ENCODE results near the gene ZZZ3. TPM values are rescaled to one million over a fixed set of nuclear protein-coding genes. Genes with fewer than 3 reads are reported as not detected.

Gene ZZZ3
- total RNA-seq, 1 donor, result 77.1 TPM

GRCh38 chr1:77659879-77660593 lies 22.4 kb downstream of the ZZZ3 start:
- no peak overlapping the region for H3K27ac ChIP-seq (ENCODE audit: low read depth, low read length)
- no peak for DNase-seq (ENCODE audit: insufficient read length, low spot score, missing footprints)
- H3K36me3 ChIP-seq (ENCODE audit: insufficient read depth, low read length), result no peaks in the 10 kb centered on the region
- H3K4me2 ChIP-seq (ENCODE audit: insufficient read depth, low read length), result no peak overlapping the region
- peaks cover 97% of the 10 kb centered on the region for H3K79me2 ChIP-seq (ENCODE audit: insufficient read depth, low read length)
- no peak overlapping the region for H3K4me3 ChIP-seq (ENCODE audit: insufficient read depth, low read length)
- TF ChIP-seq, protein P1, sequence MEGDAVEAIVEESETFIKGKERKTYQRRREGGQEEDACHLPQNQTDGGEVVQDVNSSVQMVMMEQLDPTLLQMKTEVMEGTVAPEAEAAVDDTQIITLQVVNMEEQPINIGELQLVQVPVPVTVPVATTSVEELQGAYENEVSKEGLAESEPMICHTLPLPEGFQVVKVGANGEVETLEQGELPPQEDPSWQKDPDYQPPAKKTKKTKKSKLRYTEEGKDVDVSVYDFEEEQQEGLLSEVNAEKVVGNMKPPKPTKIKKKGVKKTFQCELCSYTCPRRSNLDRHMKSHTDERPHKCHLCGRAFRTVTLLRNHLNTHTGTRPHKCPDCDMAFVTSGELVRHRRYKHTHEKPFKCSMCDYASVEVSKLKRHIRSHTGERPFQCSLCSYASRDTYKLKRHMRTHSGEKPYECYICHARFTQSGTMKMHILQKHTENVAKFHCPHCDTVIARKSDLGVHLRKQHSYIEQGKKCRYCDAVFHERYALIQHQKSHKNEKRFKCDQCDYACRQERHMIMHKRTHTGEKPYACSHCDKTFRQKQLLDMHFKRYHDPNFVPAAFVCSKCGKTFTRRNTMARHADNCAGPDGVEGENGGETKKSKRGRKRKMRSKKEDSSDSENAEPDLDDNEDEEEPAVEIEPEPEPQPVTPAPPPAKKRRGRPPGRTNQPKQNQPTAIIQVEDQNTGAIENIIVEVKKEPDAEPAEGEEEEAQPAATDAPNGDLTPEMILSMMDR (IDR thresholded peaks at IDR 0.05; ENCODE audit: extremely low read depth, low read depth, low read length), result no peak
- no peaks in the 10 kb centered on the region for H3K4me1 ChIP-seq (ENCODE audit: insufficient read depth, low read length)
- H3K27me3 ChIP-seq (ENCODE audit: insufficient read depth, low read length), result no peaks in the 10 kb centered on the region
- H3K9me3 ChIP-seq (ENCODE audit: low read depth, low read length), result no peaks in the 10 kb centered on the region
- peaks cover 30% of the 10 kb centered on the region for H4K20me1 ChIP-seq (ENCODE audit: insufficient read depth, low read length)
- H2AFZ ChIP-seq (ENCODE audit: low read length), result no peak overlapping the region

DNA sequence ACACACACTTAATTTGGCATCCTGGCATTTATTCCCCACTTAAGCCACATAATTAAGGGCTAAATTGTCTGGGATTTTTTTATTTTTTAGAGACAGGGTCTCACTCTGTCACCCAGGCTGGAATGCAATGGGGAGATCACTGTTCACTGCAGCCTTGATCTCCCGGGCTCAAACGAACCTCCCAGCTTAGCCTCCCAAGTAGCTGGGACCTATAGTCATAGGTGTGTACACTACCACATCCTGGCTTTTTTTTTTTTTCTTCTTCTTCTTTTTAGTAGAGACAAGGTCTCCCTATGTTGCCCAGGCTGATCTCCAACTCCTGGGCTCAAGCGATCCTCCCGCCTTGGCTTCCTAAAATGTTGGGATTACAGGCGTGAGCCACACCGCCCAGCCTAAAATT lies 24.2 kb downstream of the ZZZ3 start:
- no peak overlapping the region for H3K4me3 ChIP-seq (ENCODE audit: insufficient read depth, low read length)
- H3K9me3 ChIP-seq (ENCODE audit: low read depth, low read length), result no peaks in the 10 kb centered on the region
- H3K27ac ChIP-seq (ENCODE audit: low read depth, low read length), result no peak overlapping the region
- H3K4me1 ChIP-seq (ENCODE audit: insufficient read depth, low read length), result no peaks in the 10 kb centered on the region
- H3K36me3 ChIP-seq (ENCODE audit: insufficient read depth, low read length), result no peaks in the 10 kb centered on the region
- TF ChIP-seq, protein P1 (IDR thresholded peaks at IDR 0.05; ENCODE audit: extremely low read depth, low read depth, low read length), result no peak
- peaks cover 17% of the 10 kb centered on the region for H4K20me1 ChIP-seq (ENCODE audit: insufficient read depth, low read length)
- no peak overlapping the region for H3K4me2 ChIP-seq (ENCODE audit: insufficient read depth, low read length)
- no peak for DNase-seq (ENCODE audit: insufficient read length, low spot score, missing footprints)
- H3K27me3 ChIP-seq (ENCODE audit: insufficient read depth, low read length), result no peaks in the 10 kb centered on the region
- H3K79me2 ChIP-seq (ENCODE audit: insufficient read depth, low read length), result peaks cover 96% of the 10 kb centered on the region
- no peak overlapping the region for H2AFZ ChIP-seq (ENCODE audit: low read length)

GRCh38 chr1:77655431-77655974 lies 27.0 kb downstream of the ZZZ3 start:
- Histone ChIP-seq H3K4me1 (ENCODE audit: insufficient read depth, low read length) (no peaks in the 10 kb centered on the region), H3K27ac (ENCODE audit: low read depth, low read length) (no peak overlapping the region), H3K9me3 (ENCODE audit: low read depth, low read length) (no peaks in the 10 kb centered on the region), H2AFZ (ENCODE audit: low read length) (no peak overlapping the region), H3K27me3 (ENCODE audit: insufficient read depth, low read length) (no peaks in the 10 kb centered on the region), H3K4me2 (ENCODE audit: insufficient read depth, low read length) (no peak overlapping the region), H3K4me3 (ENCODE audit: insufficient read depth, low read length) (no peak overlapping the region), H4K20me1 (ENCODE audit: insufficient read depth, low read length) (peaks cover 17% of the 10 kb centered on the region), H3K36me3 (ENCODE audit: insufficient read depth, low read length) (no peaks in the 10 kb centered on the region), H3K79me2 (ENCODE audit: insufficient read depth, low read length) (peaks cover 96% of the 10 kb centered on the region)
- no peak for DNase-seq (ENCODE audit: insufficient read length, low spot score, missing footprints)
- TF ChIP-seq, protein P1 (IDR thresholded peaks at IDR 0.05; ENCODE audit: extremely low read depth, low read depth, low read length), result no peak

DNA sequence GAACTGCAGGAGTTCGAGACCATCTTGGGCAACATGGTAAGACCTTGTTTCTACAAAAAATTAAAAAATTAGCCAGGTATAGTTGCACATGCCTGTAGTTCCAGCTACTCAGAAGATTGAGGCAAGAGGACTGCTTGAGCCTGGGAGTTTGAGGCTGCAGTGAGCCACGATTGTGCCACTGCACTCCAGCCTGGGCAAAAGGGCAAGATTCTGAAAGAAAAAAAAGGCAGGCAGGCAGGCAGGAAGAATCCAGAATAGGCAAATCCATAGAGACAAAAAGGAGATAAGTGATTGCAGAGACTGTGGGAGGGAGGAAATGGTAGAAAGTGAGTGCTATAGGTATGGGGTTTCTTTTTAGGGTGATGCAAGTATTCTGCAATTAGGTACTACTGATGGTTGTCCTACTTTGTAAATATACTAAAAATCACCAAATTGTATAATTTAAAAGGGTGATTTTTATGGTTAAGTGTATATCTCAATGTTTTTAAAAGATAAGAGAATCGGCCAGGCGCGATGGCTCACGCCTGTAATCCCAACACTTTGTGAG lies 29.4 kb downstream of the ZZZ3 start:
- no peak overlapping the region for H3K4me3 ChIP-seq (ENCODE audit: insufficient read depth, low read length)
- TF ChIP-seq, protein P1 (IDR thresholded peaks at IDR 0.05; ENCODE audit: extremely low read depth, low read depth, low read length), result no peak
- no peak overlapping the region for H3K4me2 ChIP-seq (ENCODE audit: insufficient read depth, low read length)
- H4K20me1 ChIP-seq (ENCODE audit: insufficient read depth, low read length), result peaks cover 10% of the 10 kb centered on the region
- no peaks in the 10 kb centered on the region for H3K4me1 ChIP-seq (ENCODE audit: insufficient read depth, low read length)
- peaks cover 98% of the 10 kb centered on the region for H3K79me2 ChIP-seq (ENCODE audit: insufficient read depth, low read length)
- H3K27me3 ChIP-seq (ENCODE audit: insufficient read depth, low read length), result no peaks in the 10 kb centered on the region
- no peak for DNase-seq (ENCODE audit: insufficient read length, low spot score, missing footprints)
- H3K27ac ChIP-seq (ENCODE audit: low read depth, low read length), result peak overlapping the region; percentile 9
- no peaks in the 10 kb centered on the region for H3K36me3 ChIP-seq (ENCODE audit: insufficient read depth, low read length)
- no peaks in the 10 kb centered on the region for H3K9me3 ChIP-seq (ENCODE audit: low read depth, low read length)
- no peak overlapping the region for H2AFZ ChIP-seq (ENCODE audit: low read length)
